Fibroblast of upper back skin (primary cell): Measurements from ENCODE around the gene LRRC49.
"Not testable (repeated sequence)": the region's sequence is repeated elsewhere in the genome, so short reads cannot be mapped to it uniquely, and the experiment has no call there.

Experiments used
- DNase-seq: peaks from one replicate; pipeline ENCODE4 v3.0.0-alpha.2; 2013

LRRC49 gene

GRCh38 chr15:70892002-70892911 is at the start of gene LRRC49, which contains the start of gene THAP10:
TSS of gene LRRC49 (plus strand) at chr15:70892826. CDS start at chr15:70892895, 69 bp downstream.
TSS of gene THAP10 (minus strand) at chr15:70892433. CDS start at chr15:70892272, 161 bp downstream.
- DNase-seq: peak; percentile 96

GRCh38 chr15:70845602-70846360 is 46.8 kb upstream of the LRRC49 start:
- DNase-seq: no peak

- no peak for DNase-seq
These were observed 40.7 kb upstream of the LRRC49 start for GRCh38 chr15:70851889-70852288.

- peak; percentile 76 for DNase-seq
These were observed 39.9 kb upstream of the LRRC49 start for GRCh38 chr15:70852501-70853317.

GRCh38 chr15:70853318-70853972 is 39.2 kb upstream of the LRRC49 start:
- no peak for DNase-seq

GRCh38 chr15:70853973-70854665 is 38.5 kb upstream of the LRRC49 start, which contains the start of gene LARP6:
TSS of gene LARP6 (minus strand) at chr15:70854157. CDS start at chr15:70854088, 69 bp downstream.
- DNase-seq: peak; percentile 44

- DNase-seq: peak; percentile 66
These were observed 38.0 kb upstream of the LRRC49 start for GRCh38 chr15:70854666-70854976.

- no peak for DNase-seq
These were observed 36.9 kb upstream of the LRRC49 start for GRCh38 chr15:70855764-70856163.

- peak; percentile 83 for DNase-seq
These were observed 36.3 kb upstream of the LRRC49 start for GRCh38 chr15:70856177-70856883.

- peak; percentile 100 for DNase-seq
These were observed 35.6 kb upstream of the LRRC49 start for GRCh38 chr15:70856884-70857561.

- peak; percentile 76 for DNase-seq
These were observed 34.9 kb upstream of the LRRC49 start for GRCh38 chr15:70857562-70858285.

GRCh38 chr15:70858614-70859321 is 33.9 kb upstream of the LRRC49 start:
- not testable (repeated sequence) for DNase-seq

GRCh38 chr15:70859322-70859908 is 33.2 kb upstream of the LRRC49 start:
- DNase-seq: no peak

- DNase-seq: no peak
These were observed 32.6 kb upstream of the LRRC49 start for GRCh38 chr15:70859998-70860397.

- DNase-seq: peak; percentile 92
These were observed 29.0 kb upstream of the LRRC49 start for GRCh38 chr15:70863450-70864218.

GRCh38 chr15:70866982-70867641 is 25.5 kb upstream of the LRRC49 start:
- DNase-seq: no peak

- DNase-seq: peak; percentile 85
These were observed 24.6 kb upstream of the LRRC49 start for GRCh38 chr15:70867911-70868467.
